SU-DHL-6 (cell line): ENCODE data around the gene GALNT14.

ENCODE experiments used
- H2AFZ ChIP-seq: fragments of 200-600 bp; sonication (generic); 2 replicates; pipeline ENCODE4 v1.6.1; 2014; ENCODE audit warnings: low read depth, mild to moderate bottlenecking, moderate library complexity, mixed read lengths, antibody characterized with exemption, low read length; ENCODE audit not compliant: severe bottlenecking
- H3F3A ChIP-seq: fragments of 200-600 bp; shearing (Covaris generic); 2 replicates; pipeline ENCODE4 v1.6.0; 2016; ENCODE audit warnings: antibody characterized with exemption, mild to moderate bottlenecking; ENCODE audit not compliant: insufficient read depth
- H3K27ac ChIP-seq: fragments of 200-600 bp; sonication (generic); 2 replicates; pipeline ENCODE4 v1.5.1; 2016; ENCODE audit warnings: low read depth, mild to moderate bottlenecking, low read length, moderate library complexity, mixed read lengths
- H3K27me3 ChIP-seq: fragments of 200-600 bp; sonication (generic), shearing (Covaris generic); 2 replicates; pipeline ENCODE4 v1.6.0; 2014; ENCODE audit warnings: mild to moderate bottlenecking, low read length
- H3K36me3 ChIP-seq: fragments of 200-600 bp; sonication (generic); 2 replicates; pipeline ENCODE4 v1.6.1; 2014; ENCODE audit warnings: mild to moderate bottlenecking, low read length, mixed read lengths
- H3K4me2 ChIP-seq: fragments of 300-600, 200-600 bp; shearing (Covaris generic), sonication (generic); 2 replicates; pipeline ENCODE4 v1.6.0; 2014; ENCODE audit warnings: low read length, low read depth, mild to moderate bottlenecking; ENCODE audit not compliant: poor library complexity, severe bottlenecking
- H3K4me3 ChIP-seq: fragments of 200-600 bp; sonication (generic); 2 replicates; pipeline ENCODE4 v1.5.1; 2014; ENCODE audit warnings: antibody characterized with exemption, low read length, mild to moderate bottlenecking, mixed read lengths; ENCODE audit not compliant: insufficient read depth, poor library complexity, severe bottlenecking
- H3K79me2 ChIP-seq: fragments of 200-600 bp; sonication (generic); 2 replicates; pipeline ENCODE4 v1.6.1; 2014; ENCODE audit warnings: mild to moderate bottlenecking, low read length, moderate library complexity; ENCODE audit not compliant: insufficient read depth
- H3K9ac ChIP-seq: fragments of 200-600 bp; sonication (generic); 2 replicates; pipeline ENCODE4 v1.7.0; 2014; ENCODE audit warnings: mild to moderate bottlenecking, low read length
- H3K9me2 ChIP-seq: fragments of 200-600 bp; sonication (generic); replicated peaks from 2 replicates; pipeline ENCODE4 v1.6.1; 2014; ENCODE audit warnings: low read length; ENCODE audit not compliant: insufficient read depth
- H3K9me3 ChIP-seq: fragments of 200-600 bp; sonication (generic); 2 replicates; pipeline ENCODE4 v1.6.1; 2014; ENCODE audit warnings: low read length, mixed read lengths; ENCODE audit not compliant: insufficient read depth
- H4K20me1 ChIP-seq: fragments of 200-600 bp; sonication (generic); 2 replicates; pipeline ENCODE4 v1.6.1; 2014; ENCODE audit warnings: low read depth, mild to moderate bottlenecking, antibody characterized with exemption, low read length, moderate library complexity, mixed read lengths
- CTCF ChIP-seq: fragments of 200-600 bp; sonication (generic); IDR thresholded peaks from one replicate; pipeline ENCODE4 v1.5.1; 2017; ENCODE audit warnings: antibody characterized with exemption, mild to moderate bottlenecking, low read length, moderate library complexity; ENCODE audit not compliant: insufficient read depth, poor library complexity, severe bottlenecking
- EZH2phosphoT487 ChIP-seq: fragments of 200-600 bp; sonication (generic), shearing (Covaris generic); conservative IDR thresholded peaks from 2 replicates; pipeline ENCODE4 v1.6.1; 2018; ENCODE audit warnings: mild to moderate bottlenecking, antibody characterized with exemption, low read length, moderate library complexity, mixed read lengths

The GALNT14 gene

GRCh38 chr2:31054842-31055388, 83.3 kb downstream of the GALNT14 start:
- Histone ChIP-seq H3K9me2 (no peaks in the 10 kb centered on the region), H3F3A (no peaks in the 10 kb centered on the region), H3K4me3 (no peak overlapping the region), H3K4me2 (no peak overlapping the region), H4K20me1 (no peaks in the 10 kb centered on the region), H3K27ac (no peak overlapping the region), H3K27me3 (no peaks in the 10 kb centered on the region), H3K79me2 (no peaks in the 10 kb centered on the region), H3K36me3 (no peaks in the 10 kb centered on the region), H3K9me3 (no peaks in the 10 kb centered on the region), H3K9ac (no peak overlapping the region), H2AFZ (no peak overlapping the region)
- TF ChIP-seq EZH2phosphoT487 (no peak), CTCF (no peak)

- H3K9me3 ChIP-seq: no peaks in the 10 kb centered on the region
- H3F3A ChIP-seq: no peaks in the 10 kb centered on the region
- no peak for TF ChIP-seq CTCF
- no peak overlapping the region for H3K9ac ChIP-seq
- no peaks in the 10 kb centered on the region for H3K36me3 ChIP-seq
- H3K79me2 ChIP-seq: no peaks in the 10 kb centered on the region
- H3K4me3 ChIP-seq: no peak overlapping the region
- no peak overlapping the region for H2AFZ ChIP-seq
- H3K4me2 ChIP-seq: no peak overlapping the region
- H3K27me3 ChIP-seq: no peaks in the 10 kb centered on the region
- H4K20me1 ChIP-seq: no peaks in the 10 kb centered on the region
- no peaks in the 10 kb centered on the region for H3K9me2 ChIP-seq
- H3K27ac ChIP-seq: no peak overlapping the region
Observed at GRCh38 chr2:31053929-31054782, 84.1 kb downstream of the GALNT14 start.

GRCh38 chr2:31052284-31052683, 86.0 kb downstream of the GALNT14 start:
- Histone ChIP-seq H3K9me3 (no peaks in the 10 kb centered on the region), H2AFZ (no peak overlapping the region), H3K36me3 (no peaks in the 10 kb centered on the region), H3K27ac (no peak overlapping the region), H3K4me2 (no peak overlapping the region), H3F3A (no peaks in the 10 kb centered on the region), H4K20me1 (no peaks in the 10 kb centered on the region), H3K27me3 (no peaks in the 10 kb centered on the region), H3K79me2 (no peaks in the 10 kb centered on the region), H3K9ac (no peak overlapping the region), H3K9me2 (no peaks in the 10 kb centered on the region), H3K4me3 (no peak overlapping the region)
- TF ChIP-seq CTCF (no peak), EZH2phosphoT487 (no peak)
